OCI-LY3 (cell line): Measurements from ENCODE around the gene DPF3.

Source experiments
- CTCF ChIP-seq: fragments of 200-600, 300-600 bp; sonication (generic); IDR thresholded peaks from 2 replicates; pipeline ENCODE4 v1.5.1; 2014; ENCODE audit warnings: antibody characterized with exemption, low read length, low read depth
- EZH2phosphoT487 ChIP-seq: fragments of 200-600 bp; shearing (Covaris generic); IDR thresholded peaks from 2 replicates; pipeline ENCODE4 v1.6.1; 2018; ENCODE audit warnings: antibody characterized with exemption, mixed run types, low read depth

GRCh38 chr14:72744416-72745120 lies 149.3 kb downstream of the DPF3 start:
- TF ChIP-seq CTCF (no peak), EZH2phosphoT487 (no peak)
